ENCODE data around the gene GSTK1.
A peak's percentile ranks its signal among the peaks of the same experiment; 100 is the strongest.

GSTK1 gene

GRCh38 chr7:143265017-143265693 lies 1.9 kb downstream of the GSTK1 start:
- no peak for DNase-seq
- Mint-ChIP-seq H3K9me3 (no peaks in the 10 kb centered on the region), H3K4me1 (peaks cover 22% of the 10 kb centered on the region), H3K36me3 (ENCODE audit: low read depth) (peaks cover 18% of the 10 kb centered on the region), H3K4me3 (peak overlapping the region; percentile 13), H3K27ac (no peak overlapping the region), H3K27me3 (ENCODE audit: low read depth, poor library complexity) (peaks cover 6% of the 10 kb centered on the region)
- TF ChIP-seq, protein P1, sequence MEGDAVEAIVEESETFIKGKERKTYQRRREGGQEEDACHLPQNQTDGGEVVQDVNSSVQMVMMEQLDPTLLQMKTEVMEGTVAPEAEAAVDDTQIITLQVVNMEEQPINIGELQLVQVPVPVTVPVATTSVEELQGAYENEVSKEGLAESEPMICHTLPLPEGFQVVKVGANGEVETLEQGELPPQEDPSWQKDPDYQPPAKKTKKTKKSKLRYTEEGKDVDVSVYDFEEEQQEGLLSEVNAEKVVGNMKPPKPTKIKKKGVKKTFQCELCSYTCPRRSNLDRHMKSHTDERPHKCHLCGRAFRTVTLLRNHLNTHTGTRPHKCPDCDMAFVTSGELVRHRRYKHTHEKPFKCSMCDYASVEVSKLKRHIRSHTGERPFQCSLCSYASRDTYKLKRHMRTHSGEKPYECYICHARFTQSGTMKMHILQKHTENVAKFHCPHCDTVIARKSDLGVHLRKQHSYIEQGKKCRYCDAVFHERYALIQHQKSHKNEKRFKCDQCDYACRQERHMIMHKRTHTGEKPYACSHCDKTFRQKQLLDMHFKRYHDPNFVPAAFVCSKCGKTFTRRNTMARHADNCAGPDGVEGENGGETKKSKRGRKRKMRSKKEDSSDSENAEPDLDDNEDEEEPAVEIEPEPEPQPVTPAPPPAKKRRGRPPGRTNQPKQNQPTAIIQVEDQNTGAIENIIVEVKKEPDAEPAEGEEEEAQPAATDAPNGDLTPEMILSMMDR (IDR thresholded peaks at IDR 0.05) = no peak

DNA sequence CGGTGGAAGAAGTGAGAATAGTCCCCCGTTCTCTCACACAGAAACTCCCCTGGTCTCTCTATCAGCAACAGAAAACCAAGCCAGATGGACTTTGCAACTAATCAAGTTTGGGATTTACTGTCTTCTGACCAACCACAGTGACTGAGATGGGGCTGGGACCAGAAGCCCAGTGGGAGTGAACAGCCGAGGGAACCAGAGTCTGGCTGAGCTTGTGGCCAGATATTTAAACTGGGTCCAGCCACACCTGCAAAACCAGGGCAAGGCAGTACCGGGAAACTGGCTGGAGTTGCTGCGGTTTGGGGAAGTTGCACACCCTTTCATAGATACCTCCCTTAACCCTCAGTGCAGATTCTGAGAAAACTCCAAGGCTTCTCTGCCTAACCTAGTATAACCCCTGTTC lies 6.0 kb downstream of the GSTK1 start:
- DNase-seq = no peak
- H3K9me3 Mint-ChIP-seq = no peaks in the 10 kb centered on the region
- H3K36me3 Mint-ChIP-seq (ENCODE audit: low read depth) = peaks cover 23% of the 10 kb centered on the region
- TF ChIP-seq, protein P1 (IDR thresholded peaks at IDR 0.05) = no peak
- H3K27ac Mint-ChIP-seq = peak overlapping the region; percentile 73
- no peaks in the 10 kb centered on the region for H3K27me3 Mint-ChIP-seq (ENCODE audit: low read depth, poor library complexity)
- no peak overlapping the region for H3K4me3 Mint-ChIP-seq
- peaks cover 13% of the 10 kb centered on the region for H3K4me1 Mint-ChIP-seq

DNA sequence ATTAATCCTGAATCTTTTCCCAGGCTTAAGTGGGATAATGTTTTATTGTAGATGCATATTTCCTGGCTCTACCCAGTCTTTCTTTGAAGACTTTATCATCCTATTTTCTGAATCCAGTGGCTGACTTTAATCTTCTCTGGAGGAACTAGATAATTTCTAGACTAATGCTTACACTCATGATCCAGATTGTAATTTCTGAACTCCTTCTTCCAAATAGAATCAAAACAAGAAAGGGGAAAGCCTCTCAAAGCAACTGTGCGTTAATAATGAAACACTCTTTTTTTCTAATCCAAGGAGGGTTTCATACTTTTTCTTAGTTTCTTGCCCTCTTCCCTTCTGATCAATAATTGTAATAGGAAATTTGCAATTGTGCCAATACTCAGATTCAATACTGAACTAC lies 8.0 kb downstream of the GSTK1 start:
- no peaks in the 10 kb centered on the region for H3K27me3 Mint-ChIP-seq (ENCODE audit: low read depth, poor library complexity)
- no peaks in the 10 kb centered on the region for H3K9me3 Mint-ChIP-seq
- H3K36me3 Mint-ChIP-seq (ENCODE audit: low read depth) = peaks cover 12% of the 10 kb centered on the region
- DNase-seq = no peak
- H3K4me1 Mint-ChIP-seq = no peaks in the 10 kb centered on the region
- TF ChIP-seq, protein P1 (IDR thresholded peaks at IDR 0.05) = no peak
- H3K4me3 Mint-ChIP-seq = no peak overlapping the region
- no peak overlapping the region for H3K27ac Mint-ChIP-seq

DNA sequence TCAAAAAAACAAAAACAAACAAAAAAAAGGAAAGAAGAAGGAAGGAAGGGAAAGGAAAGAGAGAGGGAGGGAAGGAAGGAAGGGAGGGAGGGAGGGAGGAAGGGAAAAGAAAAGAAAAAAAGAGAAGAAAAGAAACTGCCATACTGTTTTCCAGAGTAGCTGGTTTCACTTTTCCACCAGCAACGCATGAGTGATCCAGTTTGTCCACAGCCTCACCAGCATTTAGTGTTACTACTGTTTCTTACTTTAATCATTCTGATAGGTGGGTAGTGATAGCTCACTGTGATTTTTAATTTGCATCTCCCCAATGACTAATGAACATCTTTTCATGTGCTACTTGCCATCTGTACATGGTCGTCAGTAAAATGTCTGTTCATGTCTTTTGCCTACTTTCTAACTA lies 9.6 kb downstream of the GSTK1 start:
- Mint-ChIP-seq H3K4me3 (no peak overlapping the region), H3K9me3 (no peaks in the 10 kb centered on the region), H3K27me3 (ENCODE audit: low read depth, poor library complexity) (peaks cover 3% of the 10 kb centered on the region), H3K4me1 (no peaks in the 10 kb centered on the region), H3K27ac (no peak overlapping the region), H3K36me3 (ENCODE audit: low read depth) (peaks cover 12% of the 10 kb centered on the region)
- DNase-seq = no peak
- TF ChIP-seq, protein P1 (IDR thresholded peaks at IDR 0.05) = no peak

DNA sequence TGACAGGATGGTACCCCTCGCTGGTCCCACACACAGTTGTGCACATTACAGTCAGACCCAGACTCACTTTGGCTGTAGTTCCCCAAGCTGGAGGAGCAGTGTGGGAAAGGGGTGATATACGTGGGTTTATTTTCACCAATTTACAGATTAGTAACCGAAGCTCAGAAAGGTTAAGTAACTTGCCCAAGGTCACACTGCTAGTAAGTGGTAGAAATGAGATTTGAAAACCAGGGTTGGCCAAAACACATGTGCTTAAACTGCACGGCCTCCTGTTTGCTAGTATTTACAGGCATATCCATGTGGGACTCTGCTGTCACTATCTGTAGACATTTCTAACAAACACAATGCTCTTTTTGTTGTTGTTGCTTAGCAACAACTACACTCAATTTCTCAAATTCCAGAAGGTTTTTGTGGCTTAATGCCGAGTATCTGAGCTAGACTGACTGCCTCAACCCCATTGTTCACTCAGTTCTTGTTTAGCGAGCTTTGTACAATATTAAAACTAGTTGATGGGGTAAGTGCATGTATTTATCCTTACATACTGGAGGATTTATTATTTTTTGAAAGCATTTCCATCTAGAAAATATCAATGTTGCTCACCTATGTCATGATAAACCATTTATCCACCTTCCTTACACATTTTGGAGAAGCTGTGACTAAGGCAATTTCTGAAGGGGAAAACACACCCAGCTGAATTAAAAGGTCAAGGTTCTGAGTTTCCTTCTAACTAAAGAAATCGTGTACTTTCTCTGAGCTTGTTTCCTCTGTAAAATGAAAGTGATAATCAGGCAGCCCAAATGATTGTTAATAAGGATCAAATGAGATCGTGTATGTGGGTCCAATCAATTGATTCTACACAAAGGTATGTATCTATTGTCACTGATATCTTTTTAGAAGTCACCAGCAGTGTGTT lies 16.2 kb downstream of the GSTK1 start:
- H3K4me3 Mint-ChIP-seq = no peak overlapping the region
- no peak overlapping the region for H3K27ac Mint-ChIP-seq
- peaks cover 13% of the 10 kb centered on the region for H3K27me3 Mint-ChIP-seq (ENCODE audit: low read depth, poor library complexity)
- TF ChIP-seq, protein P1 (IDR thresholded peaks at IDR 0.05) = no peak
- DNase-seq = no peak
- no peaks in the 10 kb centered on the region for H3K36me3 Mint-ChIP-seq (ENCODE audit: low read depth)
- peaks cover 10% of the 10 kb centered on the region for H3K4me1 Mint-ChIP-seq
- H3K9me3 Mint-ChIP-seq = no peaks in the 10 kb centered on the region
